HT-29 (cell line): ENCODE data around the gene PDE4B. TPM values are rescaled to one million over a fixed set of nuclear protein-coding genes. Genes with fewer than 3 reads are reported as not detected.

Experiments
- DNase-seq: peaks from one replicate; pipeline ENCODE4 v3.0.0-alpha.2; 2015; ENCODE audit warnings: low spot score
- total RNA-seq: library from RNA; depleted of rRNA; stranded (reverse); fragments of >200 nt; shearing (Covaris generic); gene quantifications from 2 replicates; pipeline ENCODE4 v1.2.3, GENCODE V29; 2014

PDE4B gene
- total RNA-seq, 1 experiment from 2014 or later: 0.13 TPM

DNA sequence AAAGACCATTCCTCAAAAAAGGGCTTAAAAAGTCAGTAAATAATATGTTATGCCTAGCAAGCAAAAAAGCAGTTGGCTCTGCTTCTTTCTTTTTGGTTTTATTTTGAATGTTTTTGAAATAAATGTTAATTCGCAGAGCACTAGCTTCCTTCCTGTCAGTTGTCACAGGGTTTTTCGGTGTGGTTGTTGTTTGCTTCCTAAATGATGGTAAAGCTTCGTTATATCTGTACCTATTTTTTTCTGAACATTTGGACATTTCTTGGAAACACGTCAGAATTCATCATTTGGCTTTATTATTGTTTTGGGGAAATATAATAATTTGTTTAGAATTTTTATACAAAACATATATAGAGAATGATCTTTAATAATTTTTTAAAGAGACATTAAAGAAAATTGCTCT lies 389.3 kb downstream of the PDE4B start:
- no peak for DNase-seq

DNA sequence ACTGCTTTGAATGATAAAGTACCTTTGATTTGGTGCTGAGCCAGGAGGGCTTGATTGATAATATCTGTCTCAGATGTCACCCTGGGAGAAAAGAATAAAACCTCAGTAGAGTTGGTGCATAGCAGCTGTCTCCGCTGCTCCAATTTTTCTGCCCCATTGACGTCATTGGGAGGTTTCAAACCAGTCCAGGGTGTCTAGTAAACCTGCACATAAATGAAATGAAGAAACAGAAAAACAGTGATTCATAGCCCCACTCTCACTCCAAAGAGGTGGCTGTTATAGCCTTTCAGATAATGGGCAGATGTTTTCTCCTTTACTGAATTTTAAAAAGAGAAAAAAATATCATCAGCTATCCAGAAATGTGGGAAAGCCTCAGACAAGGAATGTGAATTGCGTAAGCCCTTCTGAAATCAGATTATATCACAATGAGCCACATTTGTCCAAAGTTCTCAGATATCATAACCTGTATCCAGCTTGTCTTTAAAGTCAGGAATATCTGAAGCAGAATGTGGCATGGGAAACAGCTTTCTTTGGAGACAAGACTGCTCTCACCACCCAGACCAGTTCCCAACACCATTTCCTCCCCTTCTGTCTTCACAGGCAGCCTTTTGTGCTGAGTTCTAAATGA lies 390.0 kb downstream of the PDE4B start:
- DNase-seq: no peak

DNA sequence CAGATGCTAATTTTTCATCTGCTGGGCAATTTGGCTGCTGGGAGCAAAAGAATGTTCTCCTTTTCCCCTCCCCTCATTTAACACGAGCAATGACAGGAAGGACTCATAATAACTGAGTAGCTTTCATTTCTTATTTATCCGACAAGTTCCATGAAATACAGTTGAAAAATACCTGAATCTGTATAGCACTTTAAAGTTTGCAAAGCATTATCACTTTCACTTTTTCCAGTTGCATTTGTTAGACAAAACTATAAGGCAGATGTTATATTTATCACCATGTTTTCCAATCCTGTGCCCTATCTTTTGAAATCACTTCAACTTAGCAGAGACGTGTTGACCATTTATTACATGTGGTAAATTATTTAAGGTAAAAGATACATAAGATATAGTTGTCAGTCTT lies 390.7 kb downstream of the PDE4B start:
- no peak for DNase-seq

DNA sequence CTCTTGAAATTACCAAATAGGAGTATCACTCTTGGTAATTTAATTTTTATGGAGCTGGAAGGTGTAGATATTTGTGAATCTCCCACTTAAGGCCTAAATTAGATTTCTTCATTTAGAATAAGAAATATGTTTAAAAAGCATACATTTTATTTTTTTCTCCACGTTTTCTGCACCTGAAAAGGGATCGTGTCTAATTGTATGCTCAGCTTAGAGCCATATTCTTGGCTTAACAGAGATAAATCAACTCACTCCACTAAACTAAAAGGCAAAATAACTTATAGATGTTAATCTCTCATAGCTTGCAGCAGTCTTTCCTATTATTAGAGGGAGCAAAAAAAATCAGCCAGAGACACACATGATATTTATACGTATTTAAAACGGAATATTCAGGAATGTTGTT lies 404.4 kb downstream of the PDE4B start:
- no peak for DNase-seq

DNA sequence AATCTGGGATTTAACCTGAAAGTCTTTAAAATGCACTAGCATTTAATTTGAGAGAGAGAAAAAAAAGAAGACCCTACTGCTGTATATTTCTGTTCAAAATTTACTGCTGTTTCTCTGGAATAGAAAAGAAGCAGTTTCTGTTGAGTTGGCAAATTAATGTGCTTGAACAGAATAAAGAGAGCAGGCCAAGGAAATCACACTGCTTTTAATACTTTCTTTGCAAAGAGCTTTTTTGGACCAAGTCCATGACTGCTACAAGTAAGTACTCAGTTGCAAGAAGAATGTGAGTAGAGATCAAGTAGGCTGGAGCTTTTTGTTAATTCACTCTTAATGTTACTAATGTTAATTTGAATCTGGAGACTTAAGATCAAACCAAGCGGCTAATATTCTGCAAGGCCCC lies 405.1 kb downstream of the PDE4B start:
- DNase-seq: no peak

DNA sequence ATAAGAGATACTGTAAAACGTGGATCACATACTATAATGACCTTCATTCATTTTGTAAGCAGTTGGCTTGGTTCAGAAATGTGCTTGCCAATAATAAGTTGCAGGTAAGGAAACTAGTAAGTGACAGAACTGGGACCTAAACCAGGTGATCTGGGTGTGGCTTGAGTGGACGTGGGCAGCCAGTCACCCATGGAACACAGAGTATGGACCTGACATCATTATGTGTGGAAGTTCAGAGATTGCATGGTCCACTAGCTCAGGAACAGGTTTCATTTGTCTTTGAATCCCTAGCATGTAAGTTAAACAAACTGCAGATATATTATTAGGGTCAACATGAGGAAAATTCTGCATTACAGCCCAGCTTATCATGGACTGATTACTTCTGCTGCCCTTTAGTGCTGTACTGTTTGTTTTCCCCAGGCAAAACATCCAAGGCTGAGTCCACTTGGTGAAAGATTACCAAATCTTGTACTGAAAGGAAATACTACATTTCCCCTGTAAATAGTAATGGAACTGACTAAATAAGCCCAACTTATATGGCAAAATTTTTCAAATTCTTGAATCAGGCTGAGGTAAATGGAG lies 414.0 kb downstream of the PDE4B start:
- no peak for DNase-seq

DNA sequence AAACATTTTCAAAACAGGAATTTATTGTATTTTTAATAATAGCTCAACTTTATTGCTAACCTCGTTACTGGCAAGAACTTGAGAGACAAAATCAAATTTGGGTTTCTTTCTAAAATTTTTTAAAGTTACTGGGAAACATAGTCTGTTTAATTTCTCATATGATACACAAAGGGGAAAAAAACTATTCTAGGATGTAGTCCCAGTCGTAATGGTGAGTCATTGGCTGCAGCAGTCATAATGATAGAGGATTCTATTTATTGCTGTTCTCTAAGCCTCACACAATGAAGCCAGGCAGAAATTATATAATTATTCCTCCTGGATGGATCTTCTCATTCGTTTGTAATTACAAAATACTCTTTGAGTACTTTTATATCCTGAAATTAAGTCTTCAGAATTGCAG lies 414.8 kb downstream of the PDE4B start:
- DNase-seq: no peak

DNA sequence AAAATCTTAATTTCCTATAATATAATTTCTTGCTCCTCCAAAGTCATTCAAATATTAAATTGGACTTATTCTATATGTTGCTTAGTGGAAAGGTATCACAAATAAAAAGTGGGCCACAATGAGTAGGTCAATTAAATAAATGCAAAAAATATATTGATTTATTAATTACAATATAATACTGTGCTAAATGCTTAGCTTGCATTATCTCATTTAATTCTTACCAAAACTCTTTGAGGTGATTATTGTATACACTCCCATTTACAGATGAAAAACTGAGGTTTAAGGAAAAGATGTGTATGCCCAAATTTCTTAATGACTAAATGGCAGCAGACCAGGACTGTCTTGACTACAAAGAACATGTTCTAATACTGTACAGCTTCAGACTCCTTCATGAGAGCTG lies 415.9 kb downstream of the PDE4B start:
- DNase-seq: no peak

DNA sequence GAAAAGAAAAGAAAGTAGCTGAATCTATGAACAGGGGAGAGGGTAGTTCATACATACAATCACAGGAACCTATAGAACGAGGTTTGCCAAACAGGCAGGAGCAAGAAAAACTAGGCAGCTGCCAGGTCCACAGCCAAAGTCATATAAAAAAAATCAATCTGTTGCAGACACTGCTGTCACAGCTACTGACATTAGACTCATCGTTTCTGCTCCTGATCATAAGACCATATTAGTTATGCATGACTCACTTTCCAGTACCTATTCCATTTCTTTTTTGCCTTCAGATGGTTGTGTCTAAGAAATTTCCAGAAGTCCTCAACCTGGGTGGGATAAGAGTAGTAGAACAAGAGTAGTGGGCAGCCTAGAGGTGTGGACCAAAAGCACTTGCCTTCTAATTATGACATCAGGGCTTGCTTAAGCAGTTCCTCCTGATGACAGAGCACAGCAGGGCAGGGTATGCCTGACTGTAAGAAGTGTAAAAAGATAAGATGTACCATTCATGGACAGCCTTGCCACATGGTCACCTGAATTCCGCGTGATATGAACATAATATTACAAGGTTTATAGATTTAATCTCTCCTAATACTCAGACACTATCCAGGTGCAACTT lies 418.0 kb downstream of the PDE4B start:
- DNase-seq: no peak

DNA sequence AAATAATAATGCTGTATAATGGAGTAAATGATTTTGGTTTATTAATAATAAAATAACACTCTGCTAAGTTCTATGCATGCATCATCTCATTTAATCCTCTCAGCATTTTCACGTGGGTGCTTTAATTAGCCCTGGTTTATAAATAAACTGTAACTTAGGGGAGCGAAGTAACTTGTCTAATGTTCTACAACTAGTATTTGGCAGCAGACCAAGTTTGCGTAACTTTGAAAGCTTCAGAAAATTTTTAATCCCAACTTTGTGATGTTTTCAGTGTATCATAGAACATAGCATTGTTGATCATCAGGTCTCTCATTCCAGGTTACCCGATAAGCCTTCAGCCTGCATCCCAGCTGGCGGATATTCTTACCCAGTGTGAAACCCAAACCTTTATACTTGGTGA lies 418.8 kb downstream of the PDE4B start:
- DNase-seq: no peak

DNA sequence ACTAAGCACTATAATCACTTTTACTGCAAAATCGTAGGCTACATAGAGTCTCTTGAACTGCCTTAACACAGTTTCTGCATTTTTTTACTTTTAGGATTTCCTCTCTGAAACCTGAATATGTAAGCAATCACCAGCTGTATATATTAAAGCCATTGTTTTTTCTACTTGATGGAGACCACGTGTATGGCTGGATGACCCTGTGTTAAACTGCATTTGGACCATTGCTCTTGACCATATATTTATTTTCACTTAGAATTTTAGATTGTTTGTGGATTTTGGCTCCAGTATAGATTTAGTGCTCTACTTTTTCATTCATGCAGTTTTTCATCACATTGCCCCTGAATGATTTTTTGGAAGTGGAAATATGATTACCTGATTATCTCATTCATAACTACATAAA lies 420.8 kb downstream of the PDE4B start:
- no peak for DNase-seq

DNA sequence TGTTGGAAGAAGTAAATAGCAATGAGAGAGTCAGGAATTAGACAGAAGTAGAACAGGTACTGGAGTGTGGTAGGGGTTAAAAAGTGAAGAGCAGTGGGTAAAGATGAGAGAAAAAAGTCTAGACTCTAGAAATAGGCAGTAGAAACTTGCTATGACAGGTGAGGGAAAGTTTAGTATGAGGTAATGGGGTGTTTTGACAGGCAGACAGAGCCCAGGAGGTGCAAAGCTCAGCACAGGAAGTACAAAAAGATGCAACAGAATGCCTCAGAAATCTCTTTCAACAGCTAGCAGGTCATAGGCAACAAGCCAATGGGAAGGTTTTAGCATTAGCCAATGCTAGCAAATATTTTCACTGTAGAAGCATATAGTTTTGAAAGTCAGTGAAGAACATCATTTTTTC lies 422.2 kb downstream of the PDE4B start:
- DNase-seq: no peak

DNA sequence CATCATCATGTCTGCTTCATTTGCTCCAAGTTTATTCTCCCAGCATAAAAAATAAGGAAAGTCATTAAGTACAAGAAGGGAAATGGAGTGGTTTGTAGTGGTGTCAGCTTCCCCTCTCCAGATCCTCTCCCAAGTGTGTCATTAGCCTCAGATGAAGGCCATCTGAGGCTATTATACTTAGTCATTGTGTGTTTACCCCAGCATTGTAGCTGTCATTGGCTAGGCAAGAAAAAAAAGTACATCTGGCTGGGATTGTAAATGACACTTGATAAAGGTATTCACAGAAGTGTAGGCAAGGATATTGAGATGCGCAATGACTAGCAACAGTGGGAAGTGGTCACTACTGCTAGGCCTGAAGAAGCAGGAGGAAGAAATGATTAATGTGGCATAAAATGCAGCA lies 424.3 kb downstream of the PDE4B start:
- no peak for DNase-seq

DNA sequence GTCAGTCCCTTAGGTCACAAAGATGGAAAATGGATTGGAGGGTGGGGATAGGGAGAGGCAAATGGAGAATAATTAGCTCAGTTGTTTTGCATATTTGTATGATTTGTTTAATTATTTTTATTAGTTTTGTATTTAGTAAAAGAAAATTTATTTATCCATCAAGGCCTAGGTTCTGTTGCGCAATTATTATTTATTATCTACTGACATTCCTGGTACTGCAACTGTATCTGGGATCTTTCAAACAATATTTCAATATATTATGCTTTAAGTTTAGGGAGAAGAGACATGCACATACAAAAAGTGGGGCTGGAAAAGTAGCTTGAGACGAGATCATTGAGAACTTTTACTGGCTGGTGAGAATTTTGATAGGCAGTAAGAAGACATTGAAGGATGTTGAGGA lies 424.9 kb downstream of the PDE4B start:
- DNase-seq: no peak

DNA sequence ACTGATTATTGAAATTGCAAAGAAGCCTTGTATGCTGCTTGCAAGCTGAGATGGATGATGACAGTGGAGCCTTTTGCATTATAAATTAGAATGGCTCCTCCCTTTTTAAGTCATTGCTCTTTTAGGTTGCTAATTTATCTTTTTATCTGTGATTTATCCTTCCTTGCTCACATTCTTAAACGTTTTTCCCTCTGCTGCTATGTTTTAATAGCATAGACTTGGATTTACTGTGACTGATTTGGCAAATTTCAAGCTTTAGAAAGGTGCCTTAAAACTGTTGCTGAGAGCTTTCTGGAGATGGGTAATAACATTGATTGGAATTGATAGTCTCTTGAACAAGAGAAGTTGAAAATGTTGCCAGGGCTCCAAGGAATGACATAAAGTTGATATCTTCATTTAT lies 427.8 kb downstream of the PDE4B start:
- DNase-seq: no peak

DNA sequence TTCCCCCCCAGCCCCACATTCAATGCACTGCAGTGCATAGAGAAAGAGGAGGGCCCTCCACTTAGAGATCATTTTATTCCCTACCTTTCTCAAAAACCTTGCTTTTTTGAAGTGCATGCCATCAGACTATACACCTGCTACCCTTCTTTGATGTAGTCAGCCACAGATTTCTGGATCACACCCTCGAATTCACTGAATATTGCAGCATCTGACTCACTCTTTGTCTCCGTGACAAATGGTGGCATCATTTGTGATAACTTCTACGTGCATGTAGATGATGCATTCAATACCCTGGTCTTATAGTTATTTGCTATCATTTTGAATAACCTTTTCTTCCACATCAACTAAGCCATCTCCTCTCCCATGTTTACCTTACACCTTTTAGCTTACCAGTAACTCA lies 431.0 kb downstream of the PDE4B start:
- DNase-seq: no peak

DNA sequence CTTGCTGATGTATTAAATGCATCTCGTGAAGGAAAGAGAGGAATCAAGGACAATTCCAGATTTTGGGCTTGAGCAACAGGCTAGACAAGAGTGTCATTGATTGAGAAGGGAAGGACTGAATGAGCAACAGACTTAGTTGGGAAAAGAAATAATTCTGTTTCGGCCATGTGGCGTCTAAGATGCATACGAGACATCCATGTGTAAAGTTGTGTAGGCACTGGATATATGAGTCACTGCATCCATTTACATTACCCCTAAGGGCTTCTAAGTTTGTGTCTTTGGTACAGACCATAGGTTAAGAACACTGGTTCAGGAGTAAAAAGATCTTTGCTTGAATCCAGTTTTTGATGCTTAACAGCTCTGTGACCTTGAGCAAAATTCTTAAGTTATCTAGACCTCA lies 434.3 kb downstream of the PDE4B start:
- no peak for DNase-seq

DNA sequence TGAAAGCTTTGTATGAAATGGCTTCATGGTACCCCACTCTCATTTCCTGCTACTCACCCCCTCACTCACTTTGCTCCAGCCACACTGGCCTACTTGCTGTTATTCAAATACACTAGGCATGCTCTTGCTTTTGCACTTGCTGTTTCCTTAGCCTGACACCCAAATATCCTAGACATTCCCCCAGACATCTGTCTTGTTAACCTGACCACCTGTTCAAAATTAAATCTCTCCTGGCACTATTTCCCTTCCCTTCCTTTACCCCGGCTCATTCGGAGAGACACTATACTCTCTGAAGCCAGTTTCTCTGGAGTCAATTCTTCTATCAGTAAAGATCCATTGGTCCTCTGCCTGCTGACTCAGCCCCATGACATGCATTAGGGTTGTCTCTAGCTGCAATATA lies 435.3 kb downstream of the PDE4B start:
- DNase-seq: no peak

DNA sequence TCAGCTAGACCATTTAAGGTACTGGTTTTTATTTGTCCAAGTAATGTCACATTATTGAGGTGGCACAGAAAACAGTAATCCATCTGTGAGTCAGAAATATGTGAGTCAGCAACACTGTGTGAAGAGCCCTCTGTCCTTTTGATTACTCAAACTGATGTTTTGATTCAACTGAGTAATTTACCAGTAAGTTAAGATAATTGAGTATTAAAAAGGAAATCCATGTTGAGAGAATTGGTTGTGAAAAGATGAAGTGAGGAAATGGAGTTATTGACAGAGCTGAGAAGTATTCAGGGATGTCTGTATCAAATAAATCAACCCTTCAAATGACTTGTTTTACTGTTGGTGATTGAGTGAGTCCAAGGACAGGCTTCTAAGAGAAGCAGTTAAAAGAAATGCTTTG lies 438.5 kb downstream of the PDE4B start:
- DNase-seq: no peak

DNA sequence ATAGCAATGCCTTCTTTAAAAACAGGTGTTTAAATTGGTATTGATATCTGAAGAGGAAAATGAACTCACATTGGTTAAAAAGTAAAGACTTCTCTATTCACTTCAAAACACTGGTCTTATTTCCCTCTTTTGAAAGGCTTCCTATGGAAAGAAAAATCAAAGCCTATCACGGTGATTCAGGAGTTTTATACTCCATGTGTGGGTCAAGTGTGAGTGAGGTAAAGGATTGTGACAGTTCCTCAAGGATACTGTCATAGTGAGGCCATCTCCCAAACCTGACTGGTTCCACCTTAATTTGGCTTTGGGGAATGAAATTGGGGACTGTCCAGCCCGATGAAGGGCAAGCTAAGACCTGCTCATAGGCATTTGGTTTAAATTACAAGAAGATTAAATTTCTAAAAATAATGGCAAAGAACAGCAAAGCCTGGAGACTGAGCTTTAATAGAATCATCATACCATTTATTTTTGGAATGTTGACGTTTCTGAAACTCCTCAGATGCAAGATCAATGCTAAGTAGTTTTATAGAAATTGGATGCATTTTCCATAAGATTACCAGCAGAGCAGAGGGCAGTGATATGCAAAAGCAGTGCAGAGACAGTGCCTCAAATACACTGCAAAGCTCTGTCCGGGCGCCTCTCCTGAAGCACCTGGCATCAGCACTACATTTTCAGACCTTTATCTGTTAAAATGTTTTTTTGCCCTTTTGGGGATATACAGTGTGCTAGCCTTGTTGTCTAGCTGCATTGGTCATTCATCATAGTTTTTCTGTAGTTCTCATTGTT lies 439.2 kb downstream of the PDE4B start:
- no peak for DNase-seq

DNA sequence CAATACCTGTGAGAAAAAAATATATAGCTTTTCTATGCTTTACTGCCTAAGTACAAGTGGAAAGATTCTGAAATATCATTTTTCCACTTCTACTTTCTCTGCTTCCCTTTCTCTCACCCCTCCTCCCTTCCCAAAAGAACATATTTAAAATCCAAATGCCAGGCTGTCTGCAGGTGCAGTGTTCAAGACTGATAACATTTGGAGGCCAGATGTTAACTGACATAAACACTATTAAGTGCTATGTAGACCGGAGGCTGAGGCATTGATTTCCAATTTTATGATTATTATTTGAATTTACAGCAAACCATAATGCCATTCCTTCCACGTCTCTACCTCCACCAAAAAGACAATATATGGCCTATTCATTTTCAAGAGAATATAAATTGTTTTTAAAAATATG lies 444.3 kb downstream of the PDE4B start:
- no peak for DNase-seq

DNA sequence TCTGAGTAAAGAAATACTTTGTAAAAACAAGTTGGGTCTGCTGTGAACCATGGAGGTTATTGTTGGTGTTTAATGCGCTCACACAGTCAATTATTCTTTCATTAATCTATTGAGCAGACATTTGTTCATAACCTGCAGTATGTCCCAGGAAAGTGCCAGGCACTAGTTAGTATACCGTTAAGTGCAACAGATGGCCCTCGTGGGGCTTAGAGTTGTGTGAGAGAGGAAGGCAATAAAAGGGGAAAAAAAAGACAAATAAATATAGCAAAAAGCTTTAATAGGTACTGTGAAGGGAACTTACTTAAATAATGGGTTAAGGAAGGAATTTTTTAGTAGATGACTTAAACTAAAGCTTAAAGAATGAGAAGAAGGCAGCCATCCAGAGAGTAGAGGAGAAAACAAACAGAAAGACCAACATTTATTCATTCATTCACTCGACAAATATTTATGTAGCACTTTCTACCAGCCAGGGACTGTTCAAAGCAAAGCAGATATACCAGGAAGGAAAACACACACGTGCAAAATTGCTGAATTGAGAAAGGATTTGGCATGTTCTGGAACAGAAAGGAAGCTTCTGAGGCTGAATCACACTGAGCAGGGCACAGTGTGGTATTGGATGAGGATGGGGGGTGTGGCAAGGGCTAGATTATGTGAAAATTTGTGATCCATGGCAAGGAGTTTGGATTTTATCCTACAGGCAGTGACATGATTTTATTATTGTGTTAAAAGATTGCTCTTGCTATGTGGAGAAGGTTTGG lies 445.2 kb downstream of the PDE4B start:
- DNase-seq: no peak
